Neuronal stem cell (in vitro differentiated cells): ENCODE data around the gene AHRR. TPM values are rescaled to one million over a fixed set of nuclear protein-coding genes. Genes with fewer than 3 reads are reported as not detected.
"Not testable (repeated sequence)": the region's sequence is repeated elsewhere in the genome, so short reads cannot be mapped to it uniquely, and the experiment has no call there.

Experiments
- DNase-seq: peaks from one replicate; pipeline ENCODE4 v3.0.0-alpha.2; 2013; ENCODE audit warnings: low spot score
- H2AFZ ChIP-seq: one replicate; pipeline ENCODE4 v1.6.1; 2013; ENCODE audit warnings: mild to moderate bottlenecking, low read length, inconsistent platforms
- H2AK5ac ChIP-seq: 2 replicates; pipeline ENCODE4 v1.6.1; 2013; ENCODE audit warnings: low read depth, mild to moderate bottlenecking, inconsistent platforms, low read length, moderate library complexity, mixed read lengths
- H2BK120ac ChIP-seq: 2 replicates; pipeline ENCODE4 v1.6.1; 2013; ENCODE audit warnings: low read depth, mild to moderate bottlenecking, inconsistent platforms, low read length, moderate library complexity, mixed read lengths
- H2BK12ac ChIP-seq: one replicate; pipeline ENCODE4 v1.6.1; 2013; ENCODE audit warnings: low read length, inconsistent platforms
- H2BK15ac ChIP-seq: 2 replicates; pipeline ENCODE4 v1.6.1; 2013; ENCODE audit warnings: mild to moderate bottlenecking, low read length, inconsistent platforms, mixed read lengths
- H2BK5ac ChIP-seq: one replicate; pipeline ENCODE4 v1.6.1; 2013; ENCODE audit warnings: inconsistent platforms, mild to moderate bottlenecking, low read length, moderate library complexity
- H3K14ac ChIP-seq: one replicate; pipeline ENCODE4 v1.6.1; 2013; ENCODE audit warnings: low read length, inconsistent platforms
- H3K18ac ChIP-seq: 2 replicates; pipeline ENCODE4 v1.6.1; 2013; ENCODE audit warnings: low read length, inconsistent platforms
- H3K23ac ChIP-seq: 2 replicates; pipeline ENCODE4 v1.6.1; 2013; ENCODE audit warnings: low read depth, mild to moderate bottlenecking, mixed read lengths, low read length, inconsistent platforms; ENCODE audit not compliant: poor library complexity
- H3K27ac ChIP-seq: replicated peaks from 3 replicates; pipeline ENCODE4 v1.5.1; 2013; ENCODE audit warnings: low read length, inconsistent platforms
- H3K27me3 ChIP-seq, 3 experiments: 2 replicates each; pipeline ENCODE4 v1.6.1; 2013; ENCODE audit warnings: low read length in 3 of 3, mild to moderate bottlenecking in 2 of 3, inconsistent platforms in 1 of 3, low read depth in 1 of 3, mixed read lengths in 1 of 3, moderate library complexity in 1 of 3; ENCODE audit not compliant: control insufficient read depth in 3 of 3, insufficient read depth in 3 of 3
- H3K36me3 ChIP-seq, 2 donors: replicated peaks in 1 of 2; 2 replicates each; pipeline ENCODE4 v1.6.1; 2013; ENCODE audit warnings: low read length in 2 of 2; ENCODE audit not compliant: control insufficient read depth in 2 of 2, insufficient read depth in 2 of 2
- H3K4ac ChIP-seq: 2 replicates; pipeline ENCODE4 v1.6.1; 2013; ENCODE audit warnings: inconsistent platforms, mild to moderate bottlenecking, low read length, moderate library complexity
- H3K4me1 ChIP-seq, 2 donors: 1 replicate in 1 of 2; 2 replicates in 1 of 2; pipeline ENCODE4 v1.6.1; 2013; ENCODE audit warnings: low read length in 2 of 2, low read depth in 1 of 2; ENCODE audit not compliant: control insufficient read depth in 2 of 2, insufficient read depth in 1 of 2
- H3K4me2 ChIP-seq: one replicate; pipeline ENCODE4 v1.6.1; 2013; ENCODE audit warnings: mild to moderate bottlenecking, low read length, inconsistent platforms; ENCODE audit not compliant: insufficient read depth, poor library complexity, severe bottlenecking
- H3K4me3 ChIP-seq, 2 donors: 2 replicates each; pipeline ENCODE4 v1.5.1; 2013; ENCODE audit warnings: low read length in 2 of 2, mild to moderate bottlenecking in 2 of 2, inconsistent platforms in 1 of 2, moderate library complexity in 1 of 2
- H3K79me1 ChIP-seq: one replicate; pipeline ENCODE4 v1.6.1; 2013; ENCODE audit warnings: low read depth, mild to moderate bottlenecking, inconsistent platforms, low read length, moderate library complexity
- H3K9ac ChIP-seq: one replicate; pipeline ENCODE4 v1.6.1; 2013; ENCODE audit warnings: mild to moderate bottlenecking, low read depth, low read length, inconsistent platforms; ENCODE audit not compliant: poor library complexity
- H3K9me3 ChIP-seq, 2 donors: replicated peaks in 1 of 2; 2 replicates each; pipeline versions ENCODE3 to v1.6.1; 2013; ENCODE audit warnings: low read length in 2 of 2, mild to moderate bottlenecking in 2 of 2, inconsistent platforms in 1 of 2, low read depth in 1 of 2, mixed read lengths in 1 of 2, moderate library complexity in 1 of 2; ENCODE audit not compliant: control insufficient read depth in 2 of 2, insufficient read depth in 1 of 2
- H4K8ac ChIP-seq: one replicate; pipeline ENCODE4 v1.6.1; 2013; ENCODE audit warnings: low read depth, mild to moderate bottlenecking, inconsistent platforms, low read length, moderate library complexity
- H4K91ac ChIP-seq: one replicate; pipeline ENCODE4 v1.6.1; 2013; ENCODE audit warnings: low read length, low read depth, mild to moderate bottlenecking, inconsistent platforms; ENCODE audit not compliant: poor library complexity
- WGBS, 2 donors: extraction: QIAGEN DNeasy Blood & Tissue Kit; methylation state at CpG; one replicate each; pipeline ENCODE4 v1.1.7; 2013; ENCODE audit warnings: missing lambda C conversion rate in 2 of 2, mixed read lengths in 1 of 2; ENCODE audit not compliant: insufficient read length in 2 of 2, insufficient replicate concordance in 1 of 2; ENCODE audit errors: extremely low coverage in 2 of 2; 5-methylcytosine and 5-hydroxymethylcytosine counted together
- polyA plus RNA-seq, 2 experiments: library from polyadenylated mRNA; stranded (reverse); fragments of 200-250 nt; gene quantifications; one replicate each; pipeline ENCODE4 v1.2.3, GENCODE V29; 2013

The AHRR gene
- polyA plus RNA-seq (2013, experiment 1 of 2): 0.26 TPM
- 0.28 TPM for polyA plus RNA-seq (2013, experiment 2 of 2)

- Histone ChIP-seq H3K4me3 (peak within 1 kb of the TSS; percentile 47 to 82), H4K8ac (no peak within 1 kb of the TSS), H2BK5ac (no peak within 1 kb of the TSS), H2AFZ (peak within 1 kb of the TSS; percentile 99), H3K79me1 (peaks cover 3% of the 10 kb centered on the region), H2BK12ac (no peak within 1 kb of the TSS), H3K14ac (peak within 1 kb of the TSS; percentile 56), H3K23ac (peak within 1 kb of the TSS; percentile 55), H2BK15ac (peak within 1 kb of the TSS; percentile 67), H3K4me2 (peak within 1 kb of the TSS; percentile 87), H2BK120ac (no peak within 1 kb of the TSS), H2AK5ac (peak within 1 kb of the TSS; percentile 46), H3K18ac (peak within 1 kb of the TSS; percentile 94), H3K9ac (peak within 1 kb of the TSS; percentile 72), H3K4ac (peak within 1 kb of the TSS; percentile 23), H3K27me3 (peaks cover 33 to 58% (median 51%) of the 10 kb centered on the region in 3 experiments), H3K4me1 (peaks cover 3 to 13% of the 10 kb centered on the region in 2 donors), H3K27ac (no peak within 1 kb of the TSS), H3K36me3 (peaks cover 0 to 6% of the 10 kb centered on the region in 2 donors), H3K9me3 (peaks cover 8 to 17% of the 10 kb centered on the region in 2 donors), H4K91ac (no peak within 1 kb of the TSS)
- no CpG with 5 or more reads among the region's 51 CpGs for WGBS, 2 donors
- peak; percentile 69 for DNase-seq
Measured at GRCh38 chr5:321230-321725, at the start of gene AHRR. Gene AHRR (plus strand): TSS chr5:321714. CDS start chr5:343903, 22,189 bp downstream.

- H4K91ac ChIP-seq, H3K9me3 ChIP-seq, H2BK15ac ChIP-seq, H2BK120ac ChIP-seq, H3K4ac ChIP-seq, H2BK5ac ChIP-seq, H2BK12ac ChIP-seq, H3K18ac ChIP-seq, H4K8ac ChIP-seq, H3K4me1 ChIP-seq, H3K27ac ChIP-seq, H3K27me3 ChIP-seq, H2AK5ac ChIP-seq, DNase-seq, H3K79me1 ChIP-seq: not testable (repeated sequence)
- Histone ChIP-seq H2AFZ (peak overlapping the region; percentile 83), H3K14ac (peak overlapping the region; percentile 94), H3K9ac (peak overlapping the region; percentile 88), H3K4me2 (peak overlapping the region; percentile 49), H3K36me3 (peaks cover 2 to 27% of the 10 kb centered on the region in 2 donors), H3K4me3 (peak overlapping the region; percentile 89 to 100), H3K23ac (peak overlapping the region; percentile 75)
- no CpG with 5 or more reads among the region's 41 CpGs for WGBS, 2 donors
Measured at GRCh38 chr5:271828-272167, 49.7 kb upstream of the AHRR start.

GRCh38 chr5:273091-273490 lies 48.4 kb upstream of the AHRR start:
- H3K18ac ChIP-seq, H3K4me1 ChIP-seq, H2BK120ac ChIP-seq, H2BK15ac ChIP-seq, H2AK5ac ChIP-seq, H3K79me1 ChIP-seq, H4K8ac ChIP-seq, H3K27me3 ChIP-seq, H3K9ac ChIP-seq, H3K14ac ChIP-seq, H3K9me3 ChIP-seq, H3K4ac ChIP-seq, H3K23ac ChIP-seq, DNase-seq, H4K91ac ChIP-seq, H2AFZ ChIP-seq, H2BK5ac ChIP-seq, H2BK12ac ChIP-seq, H3K27ac ChIP-seq: not testable (repeated sequence)
- Histone ChIP-seq H3K36me3 (peaks cover 2 to 30% of the 10 kb centered on the region in 2 donors), H3K4me3 (peak overlapping the region in 1 of 2 donors; percentile 89), H3K4me2 (peak overlapping the region; percentile 11)
- no CpG with 5 or more reads among the region's 9 CpGs for WGBS, 2 donors

GRCh38 chr5:273491-273890 lies 48.0 kb upstream of the AHRR start:
- H3K4me1 ChIP-seq: not testable (repeated sequence)

More at GRCh38 chr5:273491-273890, 48.0 kb upstream of the AHRR start:
- not testable (repeated sequence) for H3K79me1 ChIP-seq, DNase-seq, H2AK5ac ChIP-seq, H2BK5ac ChIP-seq, H2AFZ ChIP-seq, H3K23ac ChIP-seq, H2BK120ac ChIP-seq, H3K4ac ChIP-seq, H3K9ac ChIP-seq, H3K4me2 ChIP-seq, H3K27me3 ChIP-seq, H3K4me3 ChIP-seq, H3K18ac ChIP-seq, H3K9me3 ChIP-seq, H3K27ac ChIP-seq, H2BK12ac ChIP-seq, H3K14ac ChIP-seq, H4K8ac ChIP-seq, H4K91ac ChIP-seq, H2BK15ac ChIP-seq
- peaks cover 2 to 30% of the 10 kb centered on the region in 2 donors for H3K36me3 ChIP-seq
- WGBS, 2 donors: no CpG with 5 or more reads among the region's 7 CpGs
